GM12872 (cell line): Measurements from ENCODE around the gene KCNA2.

Experiments
- CTCF ChIP-seq: IDR thresholded peaks from 3 replicates; pipeline ENCODE4 v1.5.1; 2011; ENCODE audit warnings: low read depth, mild to moderate bottlenecking, low read length, moderate library complexity; ENCODE audit not compliant: insufficient read depth

The KCNA2 gene

GRCh38 chr1:110626889-110627288, 20.7 kb upstream of the KCNA2 start:
- no peak for TF ChIP-seq CTCF

- TF ChIP-seq CTCF: no peak
Observed at GRCh38 chr1:110620686-110621085, 14.5 kb upstream of the KCNA2 start.

DNA sequence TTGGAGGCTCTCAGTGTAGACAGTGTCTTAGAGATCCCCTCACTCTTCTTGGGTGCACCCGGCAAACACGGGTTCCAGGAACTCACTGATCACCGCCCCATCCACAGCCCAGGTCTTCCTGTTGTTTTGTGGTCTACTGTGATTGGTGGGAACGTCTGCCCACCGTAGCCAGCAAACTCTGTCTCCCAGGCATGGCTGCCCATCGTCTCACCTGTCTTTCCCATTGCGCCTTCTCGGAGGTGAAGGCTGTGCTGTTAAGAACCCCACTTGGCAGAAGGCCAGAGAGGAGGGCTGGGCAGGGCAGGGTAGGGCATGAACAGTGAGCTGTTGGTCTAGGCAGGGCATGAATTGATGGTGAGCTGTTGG, 14.1 kb upstream of the KCNA2 start:
- no peak for TF ChIP-seq CTCF

DNA sequence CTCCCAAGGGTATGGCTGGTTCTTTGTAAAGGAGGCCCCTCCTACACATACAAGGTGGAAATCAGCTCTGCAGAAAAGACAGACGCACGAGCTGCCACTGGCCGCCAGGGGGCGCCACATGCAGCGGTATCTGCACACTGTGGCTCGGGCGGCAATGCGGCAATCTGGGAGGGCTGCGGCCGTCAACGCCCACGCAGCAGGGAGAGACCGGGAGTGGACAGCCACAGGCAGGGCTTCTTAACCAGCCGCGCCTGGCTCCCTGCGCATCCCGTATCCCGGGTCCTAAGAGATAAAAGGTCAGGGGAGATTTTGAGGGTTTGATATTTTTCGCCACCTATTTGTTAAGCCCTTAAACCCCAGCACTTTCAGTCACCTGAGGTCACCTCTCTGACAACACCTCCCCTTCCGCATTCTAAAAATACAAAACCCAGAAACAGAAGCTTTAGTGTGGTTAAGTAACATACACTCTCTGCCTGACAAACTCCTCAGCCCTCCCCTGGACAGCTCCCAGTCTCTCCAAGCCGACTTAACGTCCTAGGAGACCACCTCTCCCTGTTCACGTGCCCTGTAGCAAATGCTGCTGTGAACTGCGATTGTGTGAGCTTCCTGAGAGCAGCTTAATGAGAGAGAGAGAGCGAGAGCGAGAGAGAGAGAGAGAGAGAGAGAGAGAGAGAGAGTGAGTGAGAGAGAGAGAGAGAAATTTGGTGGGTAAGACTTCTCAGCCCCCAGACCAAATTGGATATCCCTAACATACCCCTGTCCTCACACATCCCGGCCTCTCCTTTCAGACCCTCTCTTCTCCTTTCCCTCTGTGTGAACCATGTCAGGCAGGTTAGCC, 13.5 kb upstream of the KCNA2 start:
- peak; percentile 94 for TF ChIP-seq CTCF

DNA sequence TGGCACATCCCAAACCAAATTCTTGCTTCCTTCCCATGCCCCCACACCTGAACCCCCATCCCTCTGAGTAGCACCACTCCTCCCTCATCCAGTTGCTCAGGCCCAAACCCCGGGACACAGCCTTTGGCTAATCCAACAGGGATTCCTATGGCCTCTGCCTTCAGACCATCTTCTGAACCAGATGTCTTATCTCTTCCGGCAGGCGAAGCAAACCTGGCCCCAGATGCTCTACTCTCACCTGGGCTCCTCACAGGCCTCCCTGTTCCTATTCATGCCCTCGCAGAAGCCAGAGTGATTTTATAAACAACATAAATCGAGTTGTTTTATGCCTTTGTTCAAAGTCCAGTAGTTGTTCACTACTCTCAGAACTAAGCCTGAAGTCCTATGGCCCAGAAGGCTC, 12.5 kb upstream of the KCNA2 start:
- TF ChIP-seq CTCF: no peak

DNA sequence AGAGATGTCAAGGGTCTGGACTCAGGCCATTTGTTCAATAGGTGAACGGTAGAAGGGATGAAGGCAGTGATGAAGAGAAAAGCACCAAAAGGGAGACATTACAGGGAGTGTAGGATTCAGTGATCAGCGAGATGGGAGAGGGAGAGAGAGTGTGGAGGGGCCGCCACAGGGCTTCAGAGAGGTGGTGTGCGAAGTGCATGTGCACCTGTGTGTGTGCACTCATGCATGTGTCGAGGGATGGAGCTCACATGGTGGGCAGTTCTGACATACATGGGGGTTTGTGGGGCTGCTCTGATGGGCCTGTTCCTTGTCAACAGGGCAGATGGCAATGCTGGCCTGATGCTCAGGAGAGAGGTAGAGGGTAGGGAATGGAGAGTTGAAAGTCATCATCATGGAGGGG, 11.4 kb upstream of the KCNA2 start:
- TF ChIP-seq CTCF: no peak

DNA sequence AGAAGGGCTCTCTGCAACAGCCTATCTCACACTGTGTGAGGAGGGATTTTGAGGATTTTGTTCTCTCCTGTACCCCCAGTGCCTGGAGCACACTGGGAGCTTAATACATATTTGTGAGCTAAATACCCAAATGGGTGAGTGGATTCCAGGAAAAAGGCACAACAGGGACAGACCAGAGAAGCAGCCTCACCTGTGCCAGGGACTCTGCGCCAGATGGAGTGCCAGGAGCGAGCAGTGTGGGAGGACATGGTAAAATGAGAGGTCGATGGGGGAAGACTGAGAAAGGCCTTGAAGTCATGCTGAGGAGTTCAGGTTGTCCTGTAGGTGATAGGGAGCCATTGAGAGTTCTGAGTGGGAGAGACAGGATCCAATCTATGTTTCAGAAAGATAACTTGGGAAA, 11.0 kb upstream of the KCNA2 start:
- TF ChIP-seq CTCF: no peak
